IMR-90 (cell line): ENCODE data around the gene DOK4.

ENCODE experiments used
- CEBPB ChIP-seq: IDR thresholded peaks from 2 replicates; pipeline ENCODE4 v1.6.1; 2012; ENCODE audit warnings: low read depth, low read length, improper control_type of control experiment
- MAFK ChIP-seq: IDR thresholded peaks from 2 replicates; pipeline ENCODE4 v1.6.1; 2012; ENCODE audit warnings: low read depth, low read length, improper control_type of control experiment
- MAZ ChIP-seq: IDR thresholded peaks from 2 replicates; pipeline ENCODE4 v1.6.1; 2012; ENCODE audit warnings: low read depth, mild to moderate bottlenecking, low read length, improper control_type of control experiment, moderate library complexity, borderline replicate concordance
- MXI1 ChIP-seq: IDR thresholded peaks from 2 replicates; pipeline ENCODE4 v1.6.1; 2012; ENCODE audit warnings: low read depth, mild to moderate bottlenecking, low read length, moderate library complexity, borderline replicate concordance
- POLR2A ChIP-seq: IDR thresholded peaks from 2 replicates; pipeline ENCODE4 v1.6.1; 2012; ENCODE audit warnings: mild to moderate bottlenecking, low read depth, low read length
- RAD21 ChIP-seq: IDR thresholded peaks from 2 replicates; pipeline ENCODE4 v1.6.1; 2012; ENCODE audit warnings: low read length, improper control_type of control experiment
- TF ChIP-seq, protein P1 (sequence below): conservative IDR thresholded peaks from 2 replicates; pipeline ENCODE4 v1.5.1; 2012; ENCODE audit warnings: mild to moderate bottlenecking, low read depth, low read length, improper control_type of control experiment

GRCh38 chr16:57472665-57473060 lies 13.6 kb downstream of the DOK4 start:
- TF ChIP-seq MAZ (no peak), MXI1 (no peak), POLR2A (no peak), MAFK (no peak), RAD21 (no peak), CEBPB (no peak)
- TF ChIP-seq, protein P1, sequence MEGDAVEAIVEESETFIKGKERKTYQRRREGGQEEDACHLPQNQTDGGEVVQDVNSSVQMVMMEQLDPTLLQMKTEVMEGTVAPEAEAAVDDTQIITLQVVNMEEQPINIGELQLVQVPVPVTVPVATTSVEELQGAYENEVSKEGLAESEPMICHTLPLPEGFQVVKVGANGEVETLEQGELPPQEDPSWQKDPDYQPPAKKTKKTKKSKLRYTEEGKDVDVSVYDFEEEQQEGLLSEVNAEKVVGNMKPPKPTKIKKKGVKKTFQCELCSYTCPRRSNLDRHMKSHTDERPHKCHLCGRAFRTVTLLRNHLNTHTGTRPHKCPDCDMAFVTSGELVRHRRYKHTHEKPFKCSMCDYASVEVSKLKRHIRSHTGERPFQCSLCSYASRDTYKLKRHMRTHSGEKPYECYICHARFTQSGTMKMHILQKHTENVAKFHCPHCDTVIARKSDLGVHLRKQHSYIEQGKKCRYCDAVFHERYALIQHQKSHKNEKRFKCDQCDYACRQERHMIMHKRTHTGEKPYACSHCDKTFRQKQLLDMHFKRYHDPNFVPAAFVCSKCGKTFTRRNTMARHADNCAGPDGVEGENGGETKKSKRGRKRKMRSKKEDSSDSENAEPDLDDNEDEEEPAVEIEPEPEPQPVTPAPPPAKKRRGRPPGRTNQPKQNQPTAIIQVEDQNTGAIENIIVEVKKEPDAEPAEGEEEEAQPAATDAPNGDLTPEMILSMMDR = no peak
